ENCODE measurements around the gene VCP. TPM values are rescaled to one million over a fixed set of nuclear protein-coding genes. Genes with fewer than 3 reads are reported as not detected.
A peak's percentile ranks its signal among the peaks of the same experiment; 100 is the strongest.

The VCP gene
- total RNA-seq, 2 experiments from 2014 or later = 215 to 224 TPM

DNA sequence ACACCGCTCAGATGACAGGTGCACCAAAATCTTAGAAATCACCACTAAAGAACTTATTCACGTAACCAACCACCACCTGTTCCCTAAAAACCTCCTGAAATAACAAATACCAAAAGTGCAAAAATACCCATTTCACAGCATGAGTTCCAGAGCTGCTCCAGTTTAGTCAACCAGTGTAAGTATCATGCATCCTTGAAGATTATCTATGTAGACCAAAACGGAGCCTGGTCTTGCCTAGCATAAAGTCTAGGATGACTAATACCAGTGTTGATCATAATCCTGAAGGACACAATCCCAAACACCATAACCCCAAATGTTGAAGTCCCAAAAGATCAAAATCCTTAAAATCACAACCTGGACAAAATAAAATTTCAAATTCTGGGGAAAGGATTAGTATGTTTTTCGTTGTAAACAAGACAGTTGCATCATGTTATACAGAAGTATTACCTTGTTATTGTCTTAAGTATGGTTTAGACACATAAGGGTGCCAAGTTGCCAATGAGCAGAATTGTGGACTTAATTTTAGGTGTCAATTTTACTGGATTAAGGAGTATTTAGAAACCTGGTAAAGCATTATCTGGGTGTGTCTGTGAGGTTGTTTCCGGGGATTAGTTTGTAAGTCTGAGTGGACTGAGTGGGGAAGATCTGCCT is 18.1 kb downstream of the VCP start:
- DNase-seq (no peak), ATAC-seq (no peak)
- POLR2A ChIA-PET = interaction anchor here (0.9 to 2.9 kb wide), 3 partner anchors 10 to 26 kb away, joined by 3 to 14 read pairs (median 3); partner anchors contain the start of genes FANCG and VCP
- Mint-ChIP-seq H3K27me3 (no peaks in the 10 kb centered on the region), H3K9me3 (no peaks in the 10 kb centered on the region), H3K36me3 (ENCODE audit: low read depth) (peaks cover 48% of the 10 kb centered on the region), H3K4me1 (ENCODE audit: low read depth) (no peaks in the 10 kb centered on the region), H3K4me3 (no peak overlapping the region), H3K27ac (no peak overlapping the region)
- CTCF ChIA-PET = interaction anchor here (5.7 kb wide), 1 partner anchor 156 kb away, joined by 115 read pairs; no protein-coding TSS in a partner anchor
- intact Hi-C loops (cut with micrococcal nuclease) = no loop called here
- no peak for TF ChIP-seq CTCF (IDR thresholded peaks at IDR 0.05)

DNA sequence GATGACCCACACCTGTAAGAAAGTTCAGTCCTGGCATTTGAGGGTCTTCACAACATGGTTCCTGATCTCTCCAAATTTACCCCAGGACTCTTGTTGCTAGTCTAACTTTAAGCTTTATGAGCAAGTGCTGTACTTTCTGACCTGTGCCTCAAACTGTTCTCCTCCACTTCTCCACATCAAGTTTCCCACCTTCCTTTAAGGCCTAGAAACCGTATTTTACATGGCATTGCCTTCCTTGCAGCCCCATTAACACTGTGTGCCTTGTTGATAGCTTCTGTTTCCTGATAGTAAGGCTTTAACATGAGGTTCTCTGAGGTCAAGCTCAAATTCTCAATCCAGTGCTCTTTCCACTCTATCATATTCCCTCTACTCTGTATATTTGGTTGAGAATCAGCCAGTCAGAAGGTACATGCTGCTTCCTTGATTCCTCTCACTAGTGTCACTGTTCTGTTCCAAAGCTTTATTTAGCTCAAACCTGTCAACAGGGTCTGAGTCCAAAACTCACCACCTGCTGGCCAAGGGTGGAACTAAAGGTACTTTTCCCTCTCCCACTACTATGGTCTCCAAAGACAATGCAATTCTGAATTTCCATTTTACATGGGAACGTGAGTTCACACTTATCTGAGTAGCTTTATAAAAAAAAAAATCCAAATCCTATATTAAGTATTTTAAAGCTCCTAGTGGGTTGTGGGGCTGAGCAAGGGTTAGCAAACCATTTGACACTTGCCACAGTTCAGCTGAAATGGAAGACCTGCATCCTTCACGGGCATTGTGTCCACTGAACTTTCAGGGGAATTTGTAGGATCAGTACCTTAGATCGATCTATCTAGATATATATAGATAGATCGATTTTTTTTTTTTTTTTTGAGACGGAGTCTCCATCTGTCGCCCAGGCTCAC is 21.1 kb downstream of the VCP start:
- ATAC-seq (peak; percentile 80), DNase-seq (peak; percentile 73)
- H3K4me3 Mint-ChIP-seq = no peak overlapping the region
- peaks cover 33% of the 10 kb centered on the region for H3K36me3 Mint-ChIP-seq (ENCODE audit: low read depth)
- peak; percentile 79 for TF ChIP-seq CTCF (IDR thresholded peaks at IDR 0.05)
- H3K9me3 Mint-ChIP-seq = no peaks in the 10 kb centered on the region
- CTCF ChIA-PET = interaction anchor here (0.7 to 5.7 kb wide), 46 partner anchors 10 to 349 kb away, joined by 3 to 115 read pairs (median 5); partner anchors contain the start of genes DNAJB5, FANCG, PIGO and VCP
- H3K27ac Mint-ChIP-seq = peak overlapping the region; percentile 49
- intact Hi-C loops (cut with micrococcal nuclease) = loop anchor here (1.0 kb wide), 1 partner anchor 152 kb away; no protein-coding TSS in a partner anchor
- POLR2A ChIA-PET = interaction anchor here (0.6 to 3.1 kb wide), 5 partner anchors 9 to 152 kb away, joined by 3 to 14 read pairs (median 4); no protein-coding TSS in a partner anchor
- H3K27me3 Mint-ChIP-seq = no peaks in the 10 kb centered on the region
- H3K4me1 Mint-ChIP-seq (ENCODE audit: low read depth) = no peaks in the 10 kb centered on the region

- Mint-ChIP-seq H3K4me1 (ENCODE audit: low read depth) (no peaks in the 10 kb centered on the region), H3K27ac (no peak overlapping the region), H3K36me3 (ENCODE audit: low read depth) (peaks cover 24% of the 10 kb centered on the region), H3K9me3 (no peaks in the 10 kb centered on the region), H3K4me3 (no peak overlapping the region), H3K27me3 (no peaks in the 10 kb centered on the region)
- ChIA-PET POLR2A (no interaction called here), CTCF (interaction anchor here (0.9 kb wide), 1 partner anchor 63 kb away, joined by 3 read pairs; no protein-coding TSS in a partner anchor)
- intact Hi-C loops (cut with micrococcal nuclease) = no loop called here
- DNase-seq (no peak), ATAC-seq (no peak)
- TF ChIP-seq CTCF (IDR thresholded peaks at IDR 0.05) = no peak
These were observed 23.9 kb downstream of the VCP start for GRCh38 chr9:35048511-35048910.

- intact Hi-C loops (cut with micrococcal nuclease) = no loop called here
- H3K9me3 Mint-ChIP-seq = no peaks in the 10 kb centered on the region
- H3K4me3 Mint-ChIP-seq = no peak overlapping the region
- no peak for TF ChIP-seq CTCF (IDR thresholded peaks at IDR 0.05)
- ATAC-seq (no peak), DNase-seq (no peak)
- POLR2A ChIA-PET = interaction anchor here (0.6 to 2.6 kb wide), 5 partner anchors 24 to 381 kb away, joined by 3 to 9 read pairs (median 3); partner anchors contain the start of gene CCL27
- H3K4me1 Mint-ChIP-seq (ENCODE audit: low read depth) = no peaks in the 10 kb centered on the region
- H3K27me3 Mint-ChIP-seq = no peaks in the 10 kb centered on the region
- H3K36me3 Mint-ChIP-seq (ENCODE audit: low read depth) = peaks cover 14% of the 10 kb centered on the region
- CTCF ChIA-PET = interaction anchor here (0.5 to 1.9 kb wide), 4 partner anchors 17 to 144 kb away, joined by 3 to 5 read pairs (median 4); no protein-coding TSS in a partner anchor
- H3K27ac Mint-ChIP-seq = no peak overlapping the region
These were observed 28.4 kb downstream of the VCP start for GRCh38 chr9:35044071-35044470.

All from activated CD8-positive, alpha-beta T cell treated with anti-CD3 and anti-CD28 coated beads for 36 hours (primary cell).